ENCODE results near the gene TEX30. TPM values are rescaled to one million over a fixed set of nuclear protein-coding genes. Genes with fewer than 3 reads are reported as not detected.

The TEX30 gene
- total and polyA plus RNA-seq, 2 of the 4 experiments (the other 2 are of a cell fraction), result 8.1 to 10.4 TPM

GRCh38 chr13:102816708-102817107, 43.1 kb upstream of the TEX30 start:
- Histone ChIP-seq H3K18ac (ENCODE audit: low read depth, low read length) (no peak overlapping the region), H3K9me1 (ENCODE audit: insufficient read depth, low read length) (peaks cover 9% of the 10 kb centered on the region; the same call in 1 of the 2 replicates), H4K20me1 (ENCODE audit: insufficient read depth, low read length) (no peaks in the 10 kb centered on the region), H3K4me1 (ENCODE audit: control insufficient read depth, insufficient read depth, low read length) (peaks cover 4% of the 10 kb centered on the region), H2AK9ac (replicated peaks; ENCODE audit: low read depth, low read length, poor library complexity) (no peak overlapping the region), H2AFZ (replicated peaks; ENCODE audit: low read length, poor library complexity) (no peak overlapping the region), H2BK5ac (ENCODE audit: low read depth, low read length, poor library complexity, severe bottlenecking) (no peak overlapping the region), H3K27ac (ENCODE audit: insufficient read depth, low read length) (no peak overlapping the region), H3K4ac (ENCODE audit: low read depth, low read length) (no peak overlapping the region), H2BK20ac (ENCODE audit: low read depth, low read length) (no peak overlapping the region), H2BK15ac (ENCODE audit: low read depth, low read length) (no peak overlapping the region), H3K23ac (ENCODE audit: low read depth, low read length) (no peak overlapping the region), H3K14ac (replicated peaks; ENCODE audit: low read depth, low read length) (no peak overlapping the region), H2AK5ac (ENCODE audit: low read depth, low read length) (no peak overlapping the region), H3K56ac (ENCODE audit: extremely low read depth, insufficient read depth, low read length) (no peak overlapping the region), H3K4me2 (ENCODE audit: low read depth, low read length) (no peak overlapping the region), H3K9ac (ENCODE audit: low read depth, low read length) (no peak overlapping the region), H3K4me3 (ENCODE audit: insufficient read depth, low read depth, low read length) (no peak overlapping the region), H3K9me3 (ENCODE audit: control insufficient read depth, insufficient read depth, low read length) (no peaks in the 10 kb centered on the region), H3K36me3 (ENCODE audit: control insufficient read depth, insufficient read depth, low read length) (peaks cover 6% of the 10 kb centered on the region), H4K5ac (ENCODE audit: low read depth, low read length) (no peak overlapping the region), H4K91ac (ENCODE audit: insufficient read depth, low read depth, low read length) (no peak overlapping the region), H4K8ac (ENCODE audit: low read depth in 2 of 2, low read length in 2 of 2) (no peak overlapping the region), H3K27me3 (ENCODE audit: control insufficient read depth, insufficient read depth, low read length) (no peaks in the 10 kb centered on the region), H3K79me1 (ENCODE audit: low read depth in 1 of 2, low read length in 2 of 2) (peaks cover 21 to 34% of the 10 kb centered on the region in 2 experiments), H2BK120ac (ENCODE audit: low read depth, low read length) (no peak overlapping the region)
- DNase-seq (no peak), ATAC-seq (ENCODE audit: low read depth) (no peak)
- CTCF ChIA-PET, result no interaction called here
- 90% methylated on average over 2 of the region's 4 CpGs; no CpG with 5 or more reads in 1 of the 2 experiments for WGBS, 2 experiments (ENCODE audit: extremely low coverage in 2 of 2, insufficient read length in 1 of 2)
- TF ChIP-seq SMC3 (IDR thresholded peaks at IDR 0.05; ENCODE audit: low read depth, low read length) (no peak), CHD1 (IDR thresholded peaks at IDR 0.05; ENCODE audit: low read depth, low read length) (no peak), CEBPB (IDR thresholded peaks at IDR 0.05; ENCODE audit: low read depth, low read length) (no peak), NFE2L2 (IDR thresholded peaks at IDR 0.05; ENCODE audit: low read depth, low read length) (no peak), MAZ (IDR thresholded peaks at IDR 0.05; ENCODE audit: borderline replicate concordance, low read depth, low read length) (no peak), RAD21 (IDR thresholded peaks at IDR 0.05; ENCODE audit: low read length) (no peak), POLR2A (IDR thresholded peaks at IDR 0.05; ENCODE audit: low read depth, low read length) (no peak), BHLHE40 (IDR thresholded peaks at IDR 0.05; ENCODE audit: low read depth, low read length) (no peak), USF2 (IDR thresholded peaks at IDR 0.05; ENCODE audit: low read depth, low read length) (no peak), MXI1 (IDR thresholded peaks at IDR 0.05; ENCODE audit: borderline replicate concordance, low read depth, low read length) (no peak), MAFK (IDR thresholded peaks at IDR 0.05; ENCODE audit: low read depth, low read length) (no peak), RFX5 (IDR thresholded peaks at IDR 0.05; ENCODE audit: low read depth, low read length) (no peak), FOS (IDR thresholded peaks at IDR 0.05; ENCODE audit: low read depth, low read length) (no peak), RCOR1 (IDR thresholded peaks at IDR 0.05; ENCODE audit: insufficient replicate concordance, low read length) (no peak)
- TF ChIP-seq, protein P1, sequence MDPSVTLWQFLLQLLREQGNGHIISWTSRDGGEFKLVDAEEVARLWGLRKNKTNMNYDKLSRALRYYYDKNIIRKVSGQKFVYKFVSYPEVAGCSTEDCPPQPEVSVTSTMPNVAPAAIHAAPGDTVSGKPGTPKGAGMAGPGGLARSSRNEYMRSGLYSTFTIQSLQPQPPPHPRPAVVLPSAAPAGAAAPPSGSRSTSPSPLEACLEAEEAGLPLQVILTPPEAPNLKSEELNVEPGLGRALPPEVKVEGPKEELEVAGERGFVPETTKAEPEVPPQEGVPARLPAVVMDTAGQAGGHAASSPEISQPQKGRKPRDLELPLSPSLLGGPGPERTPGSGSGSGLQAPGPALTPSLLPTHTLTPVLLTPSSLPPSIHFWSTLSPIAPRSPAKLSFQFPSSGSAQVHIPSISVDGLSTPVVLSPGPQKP (IDR thresholded peaks at IDR 0.05; ENCODE audit: borderline replicate concordance, low read depth, low read length), result no peak
- in situ Hi-C loops (cut with MboI; ENCODE audit: low sequenced_read_pairs) (no loop called here), dilution Hi-C loops (cut with HindIII; ENCODE audit: low sequenced_read_pairs, unreplicated experiment) (no loop called here), intact Hi-C loops (cut with micrococcal nuclease) (no loop called here)
- no TSS peak for BruUV-seq (replicated peaks)
- POLR2A ChIA-PET (ENCODE audit: unreplicated experiment), result interaction anchor here (0.6 kb wide), 1 partner anchor 43 kb away, joined by 8 read pairs; the partner anchor contains the start of gene TEX30
